Measurements from ENCODE around the gene RNU5B-1. TPM values are rescaled to one million over a fixed set of nuclear protein-coding genes. Genes with fewer than 3 reads are reported as not detected.
"Not testable (repeated sequence)": the region's sequence is repeated elsewhere in the genome, so short reads cannot be mapped to it uniquely, and the experiment has no call there.

The RNU5B-1 gene
- total and polyA plus RNA-seq, 4 donors: 78.5 TPM; not detected in 3

DNA sequence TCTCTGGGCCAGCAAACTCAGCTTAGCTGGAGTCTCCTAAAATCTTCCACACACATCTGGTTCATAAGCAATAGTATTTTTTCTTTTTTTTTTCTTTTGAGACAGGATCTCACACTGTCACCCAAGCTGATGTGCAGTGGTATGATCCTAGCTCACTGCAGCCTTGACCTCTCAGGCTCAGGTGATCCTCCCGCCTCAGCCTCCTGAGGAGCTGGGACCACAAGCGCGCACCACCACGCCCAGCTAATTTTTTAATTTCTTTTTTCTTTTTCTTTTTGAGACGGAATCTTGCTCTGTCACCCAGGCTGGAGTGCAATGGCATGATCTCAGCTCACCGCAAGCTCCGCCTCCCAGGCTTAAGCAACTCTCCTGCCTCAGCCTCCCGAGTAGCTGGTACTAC, 34.3 kb downstream of the RNU5B-1 start:
- WGBS (ENCODE audit: insufficient coverage): 100% methylated on average over 4 of the region's 8 CpGs
- no peak for DNase-seq (ENCODE audit: low read depth in 4 of 6, low spot score in 6 of 6)
- Histone ChIP-seq H3K36me3 (ENCODE audit: control insufficient read depth, insufficient read depth, low read length) (peaks cover 18% of the 10 kb centered on the region), H3K4me1 (ENCODE audit: control insufficient read depth, insufficient read depth, low read length) (peaks cover 77% of the 10 kb centered on the region), H3K27me3 (ENCODE audit: control insufficient read depth, insufficient read depth, low read length) (no peaks in the 10 kb centered on the region), H3K9me3 (ENCODE audit: control insufficient read depth, insufficient read depth, low read length) (no peaks in the 10 kb centered on the region), H3K27ac (ENCODE audit: low read depth, low read length) (no peak overlapping the region), H3K4me3 (ENCODE audit: low read depth, low read length) (no peak overlapping the region)

DNA sequence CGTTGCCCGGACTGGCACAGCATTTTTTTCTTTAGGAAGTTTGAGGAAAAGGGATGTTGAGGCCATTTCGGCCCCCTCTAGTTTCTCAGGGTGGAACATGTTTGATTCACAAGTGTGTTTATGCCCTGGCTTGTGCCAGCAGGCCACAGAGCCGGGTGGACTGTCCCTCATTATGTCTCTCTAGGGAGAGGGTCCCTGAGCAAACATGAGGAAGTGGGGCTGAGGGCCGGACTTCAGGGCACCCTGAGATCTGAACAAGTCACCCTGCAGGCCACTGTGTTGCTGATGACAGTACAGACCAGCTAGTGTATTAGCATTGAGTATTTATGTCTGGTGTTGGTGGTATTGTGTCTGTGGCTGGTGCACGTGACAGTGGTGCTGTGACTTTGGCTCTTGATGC, 34.9 kb downstream of the RNU5B-1 start:
- Histone ChIP-seq H3K9me3 (ENCODE audit: control insufficient read depth, insufficient read depth, low read length) (no peaks in the 10 kb centered on the region), H3K4me1 (ENCODE audit: control insufficient read depth, insufficient read depth, low read length) (peaks cover 76% of the 10 kb centered on the region), H3K27ac (ENCODE audit: low read depth, low read length) (no peak overlapping the region), H3K4me3 (ENCODE audit: low read depth, low read length) (no peak overlapping the region), H3K27me3 (ENCODE audit: control insufficient read depth, insufficient read depth, low read length) (no peaks in the 10 kb centered on the region), H3K36me3 (ENCODE audit: control insufficient read depth, insufficient read depth, low read length) (peaks cover 15% of the 10 kb centered on the region)
- DNase-seq (ENCODE audit: low read depth in 4 of 6, low spot score in 6 of 6): no peak
- WGBS (ENCODE audit: insufficient coverage): 77% methylated on average over 6 of the region's 6 CpGs

- DNase-seq (ENCODE audit: low read depth in 4 of 6, low spot score in 6 of 6): no peak
- WGBS (ENCODE audit: insufficient coverage): 45% methylated on average over 4 of the region's 7 CpGs
- Histone ChIP-seq H3K4me1 (ENCODE audit: control insufficient read depth, insufficient read depth, low read length) (peaks cover 76% of the 10 kb centered on the region), H3K27ac (ENCODE audit: low read depth, low read length) (no peak overlapping the region), H3K27me3 (ENCODE audit: control insufficient read depth, insufficient read depth, low read length) (no peaks in the 10 kb centered on the region), H3K4me3 (ENCODE audit: low read depth, low read length) (no peak overlapping the region), H3K9me3 (ENCODE audit: control insufficient read depth, insufficient read depth, low read length) (no peaks in the 10 kb centered on the region), H3K36me3 (ENCODE audit: control insufficient read depth, insufficient read depth, low read length) (peaks cover 10% of the 10 kb centered on the region)
These were observed 35.4 kb downstream of the RNU5B-1 start for GRCh38 chr15:65339920-65340319.

GRCh38 chr15:65342493-65342892, 38.0 kb downstream of the RNU5B-1 start:
- Histone ChIP-seq H3K27ac (ENCODE audit: low read depth, low read length) (no peak overlapping the region), H3K36me3 (ENCODE audit: control insufficient read depth, insufficient read depth, low read length) (no peaks in the 10 kb centered on the region), H3K27me3 (ENCODE audit: control insufficient read depth, insufficient read depth, low read length) (no peaks in the 10 kb centered on the region), H3K4me3 (ENCODE audit: low read depth, low read length) (no peak overlapping the region), H3K4me1 (ENCODE audit: control insufficient read depth, insufficient read depth, low read length) (peaks cover 50% of the 10 kb centered on the region), H3K9me3 (ENCODE audit: control insufficient read depth, insufficient read depth, low read length) (no peaks in the 10 kb centered on the region)
- 89% methylated on average over 9 of the region's 9 CpGs for WGBS (ENCODE audit: insufficient coverage)
- DNase-seq (ENCODE audit: low read depth in 4 of 6, low spot score in 6 of 6): no peak

- Histone ChIP-seq H3K9me3 (ENCODE audit: control insufficient read depth, insufficient read depth, low read length) (no peaks in the 10 kb centered on the region), H3K36me3 (ENCODE audit: control insufficient read depth, insufficient read depth, low read length) (no peaks in the 10 kb centered on the region), H3K4me3 (ENCODE audit: low read depth, low read length) (no peak overlapping the region), H3K27ac (ENCODE audit: low read depth, low read length) (no peak overlapping the region), H3K27me3 (ENCODE audit: control insufficient read depth, insufficient read depth, low read length) (no peaks in the 10 kb centered on the region), H3K4me1 (ENCODE audit: control insufficient read depth, insufficient read depth, low read length) (peaks cover 41% of the 10 kb centered on the region)
- WGBS (ENCODE audit: insufficient coverage): 71% methylated on average over 6 of the region's 10 CpGs
- no peak for DNase-seq (ENCODE audit: low read depth in 4 of 6, low spot score in 6 of 6)
These were observed 39.0 kb downstream of the RNU5B-1 start for GRCh38 chr15:65343374-65343981.

- Histone ChIP-seq H3K4me3 (ENCODE audit: low read depth, low read length) (no peak overlapping the region), H3K36me3 (ENCODE audit: control insufficient read depth, insufficient read depth, low read length) (no peaks in the 10 kb centered on the region), H3K4me1 (ENCODE audit: control insufficient read depth, insufficient read depth, low read length) (peaks cover 32% of the 10 kb centered on the region), H3K27me3 (ENCODE audit: control insufficient read depth, insufficient read depth, low read length) (no peaks in the 10 kb centered on the region), H3K9me3 (ENCODE audit: control insufficient read depth, insufficient read depth, low read length) (no peaks in the 10 kb centered on the region), H3K27ac (ENCODE audit: low read depth, low read length) (no peak overlapping the region)
- no peak for DNase-seq (ENCODE audit: low read depth in 4 of 6, low spot score in 6 of 6)
- 52% methylated on average over 3 of the region's 8 CpGs for WGBS (ENCODE audit: insufficient coverage)
These were observed 39.9 kb downstream of the RNU5B-1 start for GRCh38 chr15:65344214-65344913.

GRCh38 chr15:65344914-65345275, 40.4 kb downstream of the RNU5B-1 start:
- H3K27me3 ChIP-seq (ENCODE audit: control insufficient read depth, insufficient read depth, low read length): no peaks in the 10 kb centered on the region
- H3K27ac ChIP-seq (ENCODE audit: low read depth, low read length): no peak overlapping the region
- WGBS (ENCODE audit: insufficient coverage): no CpG with 5 or more reads among the region's 2 CpGs
- H3K4me3 ChIP-seq (ENCODE audit: low read depth, low read length): no peak overlapping the region
- no peaks in the 10 kb centered on the region for H3K36me3 ChIP-seq (ENCODE audit: control insufficient read depth, insufficient read depth, low read length)
- H3K4me1 ChIP-seq (ENCODE audit: control insufficient read depth, insufficient read depth, low read length): peaks cover 27% of the 10 kb centered on the region
- H3K9me3 ChIP-seq (ENCODE audit: control insufficient read depth, insufficient read depth, low read length): no peaks in the 10 kb centered on the region
- DNase-seq (ENCODE audit: low read depth in 4 of 6, low spot score in 6 of 6): no peak

DNA sequence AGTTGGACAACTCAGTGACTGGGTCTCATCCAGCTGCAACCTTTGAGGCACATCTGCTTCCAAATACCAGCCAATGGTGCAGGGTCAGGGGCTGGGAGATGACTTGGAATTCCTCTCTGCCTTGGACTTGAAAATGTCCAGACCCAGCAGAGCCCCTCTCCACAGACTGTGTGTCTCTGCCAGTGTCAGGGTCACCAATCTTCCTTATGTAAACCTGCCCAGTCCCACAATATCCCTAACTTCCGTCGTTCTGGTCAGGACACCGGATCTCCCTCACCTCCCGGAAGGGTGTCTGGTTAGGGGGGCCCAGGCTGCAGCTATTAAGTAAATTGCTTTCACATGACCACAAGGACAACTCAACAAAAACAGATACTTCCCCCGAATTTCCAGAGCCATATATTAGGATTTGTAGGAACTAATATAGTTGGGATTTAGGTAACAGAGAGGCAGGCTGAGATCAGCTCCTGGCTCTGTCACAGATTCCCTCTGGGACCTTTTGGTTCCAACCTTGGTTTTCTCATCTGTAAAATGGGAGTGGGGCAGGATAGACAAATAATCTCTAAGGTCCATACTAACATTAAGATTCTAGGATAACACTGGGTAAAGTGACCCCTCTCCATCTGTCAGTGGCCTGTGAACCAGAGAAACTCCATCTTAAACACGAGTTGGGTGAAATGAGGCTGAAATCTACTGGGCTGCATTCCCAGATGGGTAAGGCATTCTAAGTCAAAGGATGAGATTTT, 42.5 kb downstream of the RNU5B-1 start:
- WGBS (ENCODE audit: insufficient coverage): no CpG with 5 or more reads among the region's 6 CpGs
- no peak for DNase-seq (ENCODE audit: low read depth in 4 of 6, low spot score in 6 of 6)

GRCh38 chr15:65347756-65348155, 43.3 kb downstream of the RNU5B-1 start:
- 100% methylated on average over 2 of the region's 8 CpGs for WGBS (ENCODE audit: insufficient coverage)
- not testable (repeated sequence) for H3K9me3 ChIP-seq (ENCODE audit: control insufficient read depth, insufficient read depth, low read length); H3K4me3 ChIP-seq (ENCODE audit: low read depth, low read length); DNase-seq (ENCODE audit: low read depth in 4 of 6, low spot score in 6 of 6); H3K27me3 ChIP-seq (ENCODE audit: control insufficient read depth, insufficient read depth, low read length); H3K36me3 ChIP-seq (ENCODE audit: control insufficient read depth, insufficient read depth, low read length); H3K27ac ChIP-seq (ENCODE audit: low read depth, low read length)
- H3K4me1 ChIP-seq (ENCODE audit: control insufficient read depth, insufficient read depth, low read length): peaks cover 17% of the 10 kb centered on the region

More for the DNA sequence above, 42.5 kb downstream of the RNU5B-1 start:
- Histone ChIP-seq H3K36me3 (ENCODE audit: control insufficient read depth, insufficient read depth, low read length) (no peaks in the 10 kb centered on the region), H3K27ac (ENCODE audit: low read depth, low read length) (no peak overlapping the region), H3K9me3 (ENCODE audit: control insufficient read depth, insufficient read depth, low read length) (no peaks in the 10 kb centered on the region), H3K27me3 (ENCODE audit: control insufficient read depth, insufficient read depth, low read length) (no peaks in the 10 kb centered on the region), H3K4me1 (ENCODE audit: control insufficient read depth, insufficient read depth, low read length) (peaks cover 20% of the 10 kb centered on the region), H3K4me3 (ENCODE audit: low read depth, low read length) (no peak overlapping the region)
